ENCODE measurements around the gene P3H2.

Gene P3H2

DNA sequence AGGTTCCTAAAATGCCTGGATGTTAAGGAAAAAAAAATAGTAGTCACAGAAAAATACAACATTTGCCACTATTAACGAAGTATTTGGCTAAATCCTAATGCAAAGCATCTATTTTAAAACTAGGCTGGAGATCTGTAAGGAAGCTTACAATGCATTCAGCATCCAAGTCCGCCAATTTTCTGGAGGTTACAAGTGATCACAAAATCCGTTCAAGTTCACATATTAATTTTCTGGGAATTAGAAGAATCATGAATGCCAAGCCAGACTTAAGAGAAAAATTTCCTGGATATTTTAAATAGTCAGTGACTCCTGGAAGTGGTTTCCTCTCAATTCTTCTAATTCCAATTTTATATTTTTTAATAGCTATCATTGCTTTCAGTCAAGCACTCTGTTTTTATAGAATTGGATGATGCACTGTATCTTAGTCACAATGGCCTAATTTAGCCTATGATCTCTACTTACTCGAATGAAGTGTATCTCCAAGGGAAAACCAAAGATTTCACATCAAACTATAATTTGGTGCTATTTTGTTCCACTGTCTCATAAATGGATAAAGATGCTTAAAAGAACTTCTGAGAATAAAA lies 60.4 kb downstream of the P3H2 start:
- no peaks in the 10 kb centered on the region for H3K79me2 ChIP-seq (ENCODE audit: insufficient read depth, low read length)
- H3K4me2 ChIP-seq (ENCODE audit: insufficient read depth, low read length) = no peak overlapping the region
- H4K20me1 ChIP-seq (ENCODE audit: insufficient read depth, low read length) = no peaks in the 10 kb centered on the region
- H3K27me3 ChIP-seq (ENCODE audit: insufficient read depth, low read length, poor library complexity) = no peaks in the 10 kb centered on the region
- TF ChIP-seq EZH2 (IDR thresholded peaks at IDR 0.05; ENCODE audit: borderline replicate concordance, low read depth, low read length, severe bottlenecking) = no peak
- TF ChIP-seq, protein P1, sequence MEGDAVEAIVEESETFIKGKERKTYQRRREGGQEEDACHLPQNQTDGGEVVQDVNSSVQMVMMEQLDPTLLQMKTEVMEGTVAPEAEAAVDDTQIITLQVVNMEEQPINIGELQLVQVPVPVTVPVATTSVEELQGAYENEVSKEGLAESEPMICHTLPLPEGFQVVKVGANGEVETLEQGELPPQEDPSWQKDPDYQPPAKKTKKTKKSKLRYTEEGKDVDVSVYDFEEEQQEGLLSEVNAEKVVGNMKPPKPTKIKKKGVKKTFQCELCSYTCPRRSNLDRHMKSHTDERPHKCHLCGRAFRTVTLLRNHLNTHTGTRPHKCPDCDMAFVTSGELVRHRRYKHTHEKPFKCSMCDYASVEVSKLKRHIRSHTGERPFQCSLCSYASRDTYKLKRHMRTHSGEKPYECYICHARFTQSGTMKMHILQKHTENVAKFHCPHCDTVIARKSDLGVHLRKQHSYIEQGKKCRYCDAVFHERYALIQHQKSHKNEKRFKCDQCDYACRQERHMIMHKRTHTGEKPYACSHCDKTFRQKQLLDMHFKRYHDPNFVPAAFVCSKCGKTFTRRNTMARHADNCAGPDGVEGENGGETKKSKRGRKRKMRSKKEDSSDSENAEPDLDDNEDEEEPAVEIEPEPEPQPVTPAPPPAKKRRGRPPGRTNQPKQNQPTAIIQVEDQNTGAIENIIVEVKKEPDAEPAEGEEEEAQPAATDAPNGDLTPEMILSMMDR (IDR thresholded peaks at IDR 0.05; ENCODE audit: borderline replicate concordance, extremely low read depth, low read length, poor library complexity, severe bottlenecking) = no peak
- H3K9ac ChIP-seq (ENCODE audit: low read depth, low read length) = no peak overlapping the region
- no peaks in the 10 kb centered on the region for H3K9me3 ChIP-seq (ENCODE audit: insufficient read depth, low read length, severe bottlenecking)
- no peak overlapping the region for H3K4me3 ChIP-seq (ENCODE audit: low read depth in 1 of 2, low read length in 2 of 2)
- ATAC-seq (ENCODE audit: insufficient read depth, low read depth) (no peak), DNase-seq (no peak)
- H3K4me1 ChIP-seq (ENCODE audit: insufficient read depth, low read length) = no peaks in the 10 kb centered on the region
- no peak overlapping the region for H2AFZ ChIP-seq (ENCODE audit: low read depth, low read length)
- no peak overlapping the region for H3K27ac ChIP-seq (ENCODE audit: low read length)
- H3K36me3 ChIP-seq (ENCODE audit: insufficient read depth, low read length) = no peaks in the 10 kb centered on the region

DNA sequence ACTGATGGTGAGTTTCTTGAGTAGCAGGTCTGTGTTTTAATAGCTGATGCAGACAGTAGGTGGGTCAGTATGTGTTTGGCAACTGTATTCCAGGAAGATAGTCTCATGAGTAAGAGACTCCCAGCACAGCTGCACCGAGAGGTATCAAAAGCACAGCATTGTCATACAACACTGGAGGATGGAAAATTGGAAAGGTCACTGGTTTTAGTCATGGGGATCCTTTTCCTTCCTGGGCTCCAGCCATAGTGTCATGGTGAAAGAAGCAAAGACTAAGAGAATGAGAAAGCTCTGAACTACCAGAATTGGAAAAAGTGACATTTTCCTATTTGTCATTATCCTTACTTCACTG lies 61.5 kb downstream of the P3H2 start:
- no peak overlapping the region for H3K4me2 ChIP-seq (ENCODE audit: insufficient read depth, low read length)
- TF ChIP-seq EZH2 (IDR thresholded peaks at IDR 0.05; ENCODE audit: borderline replicate concordance, low read depth, low read length, severe bottlenecking) = no peak
- TF ChIP-seq, protein P1 (IDR thresholded peaks at IDR 0.05; ENCODE audit: borderline replicate concordance, extremely low read depth, low read length, poor library complexity, severe bottlenecking) = no peak
- H2AFZ ChIP-seq (ENCODE audit: low read depth, low read length) = no peak overlapping the region
- ATAC-seq (ENCODE audit: insufficient read depth, low read depth) = no peak
- no peaks in the 10 kb centered on the region for H4K20me1 ChIP-seq (ENCODE audit: insufficient read depth, low read length)
- no peaks in the 10 kb centered on the region for H3K36me3 ChIP-seq (ENCODE audit: insufficient read depth, low read length)
- no peak overlapping the region for H3K4me3 ChIP-seq (ENCODE audit: low read depth in 1 of 2, low read length in 2 of 2)
- no peaks in the 10 kb centered on the region for H3K9me3 ChIP-seq (ENCODE audit: insufficient read depth, low read length, severe bottlenecking)
- no peaks in the 10 kb centered on the region for H3K4me1 ChIP-seq (ENCODE audit: insufficient read depth, low read length)
- no peaks in the 10 kb centered on the region for H3K79me2 ChIP-seq (ENCODE audit: insufficient read depth, low read length)
- DNase-seq = no peak
- H3K27me3 ChIP-seq (ENCODE audit: insufficient read depth, low read length, poor library complexity) = no peaks in the 10 kb centered on the region
- no peak overlapping the region for H3K27ac ChIP-seq (ENCODE audit: low read length)
- H3K9ac ChIP-seq (ENCODE audit: low read depth, low read length) = no peak overlapping the region

DNA sequence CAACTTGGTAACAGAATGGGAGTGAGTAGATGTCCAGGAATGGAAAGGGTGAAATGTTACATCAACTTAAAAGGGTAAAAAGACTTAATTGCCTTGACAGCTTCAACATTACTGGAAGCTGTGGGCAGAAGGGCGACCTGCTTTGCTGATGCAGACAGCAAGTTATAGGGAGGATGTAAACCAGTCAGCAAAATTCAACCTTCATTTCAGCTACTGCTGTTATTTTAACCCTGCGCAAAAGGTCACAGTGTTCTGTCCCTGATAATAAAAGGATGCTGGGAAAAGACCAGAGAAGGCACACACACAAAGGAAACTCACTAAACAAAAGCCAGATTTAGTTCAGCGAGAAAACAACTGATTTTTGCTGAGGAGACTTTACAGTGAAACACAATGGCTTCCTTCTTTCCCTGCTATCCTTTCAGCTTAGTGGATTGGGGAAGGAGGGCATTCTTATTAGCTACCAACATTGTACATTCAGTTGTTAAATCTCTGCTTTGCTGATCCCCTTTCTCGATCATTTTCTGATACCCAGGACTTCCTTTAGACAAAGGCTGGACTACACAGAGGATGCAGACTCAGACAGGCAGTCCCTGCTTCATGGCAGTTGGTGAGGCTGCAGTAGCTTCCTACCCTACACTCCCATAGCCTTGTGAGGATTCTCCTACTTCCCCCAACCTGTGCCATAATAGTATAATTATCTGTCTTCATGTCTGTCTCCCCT lies 62.0 kb downstream of the P3H2 start:
- Histone ChIP-seq H2AFZ (ENCODE audit: low read depth, low read length) (no peak overlapping the region), H3K9me3 (ENCODE audit: insufficient read depth, low read length, severe bottlenecking) (no peaks in the 10 kb centered on the region), H4K20me1 (ENCODE audit: insufficient read depth, low read length) (no peaks in the 10 kb centered on the region), H3K9ac (ENCODE audit: low read depth, low read length) (no peak overlapping the region), H3K27ac (ENCODE audit: low read length) (no peak overlapping the region), H3K4me2 (ENCODE audit: insufficient read depth, low read length) (no peak overlapping the region), H3K27me3 (ENCODE audit: insufficient read depth, low read length, poor library complexity) (no peaks in the 10 kb centered on the region), H3K4me3 (ENCODE audit: low read depth in 1 of 2, low read length in 2 of 2) (no peak overlapping the region), H3K36me3 (ENCODE audit: insufficient read depth, low read length) (no peaks in the 10 kb centered on the region), H3K4me1 (ENCODE audit: insufficient read depth, low read length) (no peaks in the 10 kb centered on the region), H3K79me2 (ENCODE audit: insufficient read depth, low read length) (no peaks in the 10 kb centered on the region)
- ATAC-seq (ENCODE audit: insufficient read depth, low read depth) (no peak), DNase-seq (no peak)
- TF ChIP-seq, protein P1 (IDR thresholded peaks at IDR 0.05; ENCODE audit: borderline replicate concordance, extremely low read depth, low read length, poor library complexity, severe bottlenecking) = no peak
- no peak for TF ChIP-seq EZH2 (IDR thresholded peaks at IDR 0.05; ENCODE audit: borderline replicate concordance, low read depth, low read length, severe bottlenecking)
